HUES6 (cell line): Measurements from ENCODE around the gene TOMM40.
"Not testable (repeated sequence)": the region's sequence is repeated elsewhere in the genome, so short reads cannot be mapped to it uniquely, and the experiment has no call there.

ENCODE experiments used
- H3K27ac ChIP-seq: 2 replicates; pipeline ENCODE4 v1.7.0; 2013; ENCODE audit warnings: low read depth, mild to moderate bottlenecking, low read length, inconsistent platforms
- H3K27me3 ChIP-seq: 2 replicates; pipeline ENCODE4 v1.6.1; 2013; ENCODE audit warnings: low read length; ENCODE audit not compliant: control insufficient read depth, insufficient read depth
- H3K36me3 ChIP-seq: 2 replicates; pipeline ENCODE4 v1.6.1; 2013; ENCODE audit warnings: low read length; ENCODE audit not compliant: control insufficient read depth, insufficient read depth
- H3K4me1 ChIP-seq: 2 replicates; pipeline ENCODE4 v1.6.1; 2013; ENCODE audit warnings: low read length; ENCODE audit not compliant: control insufficient read depth, insufficient read depth
- H3K4me3 ChIP-seq: 2 replicates; pipeline ENCODE4 v1.5.1; 2013; ENCODE audit warnings: low read depth, low read length
- H3K9ac ChIP-seq: one replicate; pipeline ENCODE4 v1.6.1; 2013; ENCODE audit warnings: mild to moderate bottlenecking, low read length
- H3K9me3 ChIP-seq: 2 replicates; pipeline ENCODE4 v1.6.1; 2013; ENCODE audit warnings: low read depth, low read length; ENCODE audit not compliant: control insufficient read depth, insufficient read depth

The TOMM40 gene

DNA sequence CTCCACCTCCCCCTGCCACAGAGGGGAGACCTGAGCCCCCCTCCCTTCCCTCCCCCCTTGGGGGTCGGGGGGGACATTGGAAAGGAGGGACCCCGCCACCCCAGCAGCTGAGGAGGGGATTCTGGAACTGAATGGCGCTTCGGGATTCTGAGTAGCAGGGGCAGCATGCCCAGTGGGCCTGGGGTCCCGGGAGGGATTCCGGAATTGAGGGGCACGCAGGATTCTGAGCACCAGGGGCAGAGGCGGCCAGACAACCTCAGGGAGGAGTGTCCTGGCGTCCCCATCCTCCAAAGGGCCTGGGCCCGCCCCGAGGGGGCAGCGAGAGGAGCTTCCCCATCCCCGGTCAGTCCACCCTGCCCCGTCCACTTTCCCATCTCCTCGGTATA lies 12.2 kb downstream of the TOMM40 start:
- H3K4me3 ChIP-seq, result no peak overlapping the region
- H3K9ac ChIP-seq, result no peak overlapping the region

DNA sequence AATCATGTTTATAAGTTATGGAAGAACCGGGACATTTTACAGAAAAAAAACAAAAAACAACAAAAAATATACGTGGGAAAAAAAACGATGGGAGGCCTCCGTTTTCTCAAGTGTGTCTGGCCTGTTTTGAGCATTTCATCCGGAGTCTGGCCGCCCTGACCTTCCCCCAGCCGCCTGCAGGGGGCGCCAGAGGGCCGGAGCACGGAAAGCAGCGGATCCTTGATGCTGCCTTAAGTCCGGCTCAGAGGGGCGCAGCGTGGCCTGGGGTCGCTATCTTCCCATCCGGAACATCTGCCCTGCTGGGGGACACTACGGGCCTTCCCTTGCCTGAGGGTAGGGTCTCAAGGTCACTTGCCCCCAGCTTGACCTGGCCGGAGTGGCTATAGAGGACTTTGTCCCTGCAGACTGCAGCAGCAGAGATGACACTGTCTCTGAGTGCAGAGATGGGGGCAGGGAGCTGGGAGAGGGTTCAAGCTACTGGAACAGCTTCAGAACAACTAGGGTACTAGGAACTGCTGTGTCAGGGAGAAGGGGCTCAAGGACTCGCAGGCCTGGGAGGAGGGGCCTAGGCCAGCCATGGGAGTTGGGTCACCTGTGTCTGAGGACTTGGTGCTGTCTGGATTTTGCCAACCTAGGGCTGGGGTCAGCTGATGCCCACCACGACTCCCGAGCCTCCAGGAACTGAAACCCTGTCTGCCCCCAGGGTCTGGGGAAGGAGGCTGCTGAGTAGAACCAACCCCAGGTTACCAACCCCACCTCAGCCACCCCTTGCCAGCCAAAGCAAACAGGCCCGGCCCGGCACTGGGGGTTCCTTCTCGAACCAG lies 12.8 kb downstream of the TOMM40 start:
- Histone ChIP-seq H3K4me3 (no peak overlapping the region), H3K4me1 (peaks cover 10% of the 10 kb centered on the region; the same call in 1 of the 2 replicates), H3K36me3 (peaks cover 57% of the 10 kb centered on the region), H3K27ac (no peak overlapping the region), H3K27me3 (no peaks in the 10 kb centered on the region), H3K9me3 (no peaks in the 10 kb centered on the region), H3K9ac (peak overlapping the region; percentile 15)

More for the DNA sequence above, 12.2 kb downstream of the TOMM40 start:
- Histone ChIP-seq H3K9me3 (no peaks in the 10 kb centered on the region), H3K27me3 (no peaks in the 10 kb centered on the region), H3K4me1 (peaks cover 10% of the 10 kb centered on the region; the same call in 1 of the 2 replicates), H3K27ac (no peak overlapping the region), H3K36me3 (peaks cover 56% of the 10 kb centered on the region)

DNA sequence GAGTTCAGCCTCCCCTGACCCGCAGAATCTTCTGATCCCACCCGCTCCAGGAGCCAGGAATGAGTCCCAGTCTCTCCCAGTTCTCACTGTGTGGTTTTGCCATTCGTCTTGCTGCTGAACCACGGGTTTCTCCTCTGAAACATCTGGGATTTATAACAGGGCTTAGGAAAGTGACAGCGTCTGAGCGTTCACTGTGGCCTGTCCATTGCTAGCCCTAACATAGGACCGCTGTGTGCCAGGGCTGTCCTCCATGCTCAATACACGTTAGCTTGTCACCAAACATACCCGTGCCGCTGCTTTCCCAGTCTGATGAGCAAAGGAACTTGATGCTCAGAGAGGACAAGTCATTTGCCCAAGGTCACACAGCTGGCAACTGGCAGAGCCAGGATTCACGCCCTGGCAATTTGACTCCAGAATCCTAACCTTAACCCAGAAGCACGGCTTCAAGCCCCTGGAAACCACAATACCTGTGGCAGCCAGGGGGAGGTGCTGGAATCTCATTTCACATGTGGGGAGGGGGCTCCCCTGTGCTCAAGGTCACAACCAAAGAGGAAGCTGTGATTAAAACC lies 13.5 kb downstream of the TOMM40 start:
- Histone ChIP-seq H3K36me3 (peaks cover 58% of the 10 kb centered on the region), H3K9ac (no peak overlapping the region), H3K27ac (no peak overlapping the region), H3K9me3 (no peaks in the 10 kb centered on the region), H3K4me1 (peaks cover 10% of the 10 kb centered on the region; the same call in 1 of the 2 replicates), H3K27me3 (no peaks in the 10 kb centered on the region), H3K4me3 (no peak overlapping the region)

DNA sequence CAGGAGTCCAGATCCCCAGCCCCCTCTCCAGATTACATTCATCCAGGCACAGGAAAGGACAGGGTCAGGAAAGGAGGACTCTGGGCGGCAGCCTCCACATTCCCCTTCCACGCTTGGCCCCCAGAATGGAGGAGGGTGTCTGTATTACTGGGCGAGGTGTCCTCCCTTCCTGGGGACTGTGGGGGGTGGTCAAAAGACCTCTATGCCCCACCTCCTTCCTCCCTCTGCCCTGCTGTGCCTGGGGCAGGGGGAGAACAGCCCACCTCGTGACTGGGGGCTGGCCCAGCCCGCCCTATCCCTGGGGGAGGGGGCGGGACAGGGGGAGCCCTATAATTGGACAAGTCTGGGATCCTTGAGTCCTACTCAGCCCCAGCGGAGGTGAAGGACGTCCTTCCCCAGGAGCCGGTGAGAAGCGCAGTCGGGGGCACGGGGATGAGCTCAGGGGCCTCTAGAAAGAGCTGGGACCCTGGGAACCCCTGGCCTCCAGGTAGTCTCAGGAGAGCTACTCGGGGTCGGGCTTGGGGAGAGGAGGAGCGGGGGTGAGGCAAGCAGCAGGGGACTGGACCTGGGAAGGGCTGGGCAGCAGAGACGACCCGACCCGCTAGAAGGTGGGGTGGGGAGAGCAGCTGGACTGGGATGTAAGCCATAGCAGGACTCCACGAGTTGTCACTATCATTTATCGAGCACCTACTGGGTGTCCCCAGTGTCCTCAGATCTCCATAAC lies 14.5 kb downstream of the TOMM40 start, which contains the start of gene APOE:
Gene APOE (plus strand): TSS at position 360 of the 724 bp plus-strand sequence. CDS start 829 bp downstream, outside the sequence.
- Histone ChIP-seq H3K27ac (peak within 1 kb of the TSS; percentile 65), H3K4me3 (peak within 1 kb of the TSS; percentile 95), H3K9ac (peak within 1 kb of the TSS; percentile 92), H3K9me3 (no peaks in the 10 kb centered on the region), H3K36me3 (peaks cover 51% of the 10 kb centered on the region), H3K4me1 (peaks cover 10% of the 10 kb centered on the region; the same call in 1 of the 2 replicates), H3K27me3 (no peaks in the 10 kb centered on the region)

DNA sequence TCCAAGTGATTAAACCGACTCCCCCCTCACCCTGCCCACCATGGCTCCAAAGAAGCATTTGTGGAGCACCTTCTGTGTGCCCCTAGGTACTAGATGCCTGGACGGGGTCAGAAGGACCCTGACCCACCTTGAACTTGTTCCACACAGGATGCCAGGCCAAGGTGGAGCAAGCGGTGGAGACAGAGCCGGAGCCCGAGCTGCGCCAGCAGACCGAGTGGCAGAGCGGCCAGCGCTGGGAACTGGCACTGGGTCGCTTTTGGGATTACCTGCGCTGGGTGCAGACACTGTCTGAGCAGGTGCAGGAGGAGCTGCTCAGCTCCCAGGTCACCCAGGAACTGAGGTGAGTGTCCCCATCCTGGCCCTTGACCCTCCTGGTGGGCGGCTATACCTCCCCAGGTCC lies 16.6 kb downstream of the TOMM40 start:
- Histone ChIP-seq H3K36me3 (peaks cover 31% of the 10 kb centered on the region), H3K9me3 (no peaks in the 10 kb centered on the region), H3K4me1 (peaks cover 19% of the 10 kb centered on the region), H3K9ac (no peak overlapping the region), H3K27ac (no peak overlapping the region), H3K27me3 (no peaks in the 10 kb centered on the region), H3K4me3 (no peak overlapping the region)

DNA sequence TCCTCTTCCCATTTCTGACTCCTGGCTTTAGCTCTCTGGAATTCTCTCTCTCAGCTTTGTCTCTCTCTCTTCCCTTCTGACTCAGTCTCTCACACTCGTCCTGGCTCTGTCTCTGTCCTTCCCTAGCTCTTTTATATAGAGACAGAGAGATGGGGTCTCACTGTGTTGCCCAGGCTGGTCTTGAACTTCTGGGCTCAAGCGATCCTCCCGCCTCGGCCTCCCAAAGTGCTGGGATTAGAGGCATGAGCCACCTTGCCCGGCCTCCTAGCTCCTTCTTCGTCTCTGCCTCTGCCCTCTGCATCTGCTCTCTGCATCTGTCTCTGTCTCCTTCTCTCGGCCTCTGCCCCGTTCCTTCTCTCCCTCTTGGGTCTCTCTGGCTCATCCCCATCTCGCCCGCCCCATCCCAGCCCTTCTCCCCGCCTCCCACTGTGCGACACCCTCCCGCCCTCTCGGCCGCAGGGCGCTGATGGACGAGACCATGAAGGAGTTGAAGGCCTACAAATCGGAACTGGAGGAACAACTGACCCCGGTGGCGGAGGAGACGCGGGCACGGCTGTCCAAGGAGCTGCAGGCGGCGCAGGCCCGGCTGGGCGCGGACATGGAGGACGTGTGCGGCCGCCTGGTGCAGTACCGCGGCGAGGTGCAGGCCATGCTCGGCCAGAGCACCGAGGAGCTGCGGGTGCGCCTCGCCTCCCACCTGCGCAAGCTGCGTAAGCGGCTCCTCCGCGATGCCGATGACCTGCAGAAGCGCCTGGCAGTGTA lies 17.2 kb downstream of the TOMM40 start:
- H3K4me3 ChIP-seq, result no peak overlapping the region
- no peaks in the 10 kb centered on the region for H3K27me3 ChIP-seq
- no peaks in the 10 kb centered on the region for H3K9me3 ChIP-seq
- peaks cover 23% of the 10 kb centered on the region for H3K4me1 ChIP-seq
- peaks cover 27% of the 10 kb centered on the region for H3K36me3 ChIP-seq
- H3K27ac ChIP-seq, result no peak overlapping the region
- no peak overlapping the region for H3K9ac ChIP-seq

GRCh38 chr19:44908836-44909261 lies 17.8 kb downstream of the TOMM40 start:
- no peak overlapping the region for H3K4me3 ChIP-seq
- H3K4me1 ChIP-seq, result peaks cover 27% of the 10 kb centered on the region
- no peaks in the 10 kb centered on the region for H3K27me3 ChIP-seq
- H3K9me3 ChIP-seq, result no peaks in the 10 kb centered on the region
- H3K9ac ChIP-seq, result no peak overlapping the region
- peaks cover 27% of the 10 kb centered on the region for H3K36me3 ChIP-seq
- no peak overlapping the region for H3K27ac ChIP-seq

- Histone ChIP-seq H3K27me3 (no peaks in the 10 kb centered on the region), H3K36me3 (peaks cover 27% of the 10 kb centered on the region), H3K4me1 (peaks cover 29% of the 10 kb centered on the region), H3K9ac (no peak overlapping the region), H3K4me3 (no peak overlapping the region), H3K27ac (no peak overlapping the region), H3K9me3 (no peaks in the 10 kb centered on the region)
These were observed 18.7 kb downstream of the TOMM40 start for GRCh38 chr19:44909775-44910174.

DNA sequence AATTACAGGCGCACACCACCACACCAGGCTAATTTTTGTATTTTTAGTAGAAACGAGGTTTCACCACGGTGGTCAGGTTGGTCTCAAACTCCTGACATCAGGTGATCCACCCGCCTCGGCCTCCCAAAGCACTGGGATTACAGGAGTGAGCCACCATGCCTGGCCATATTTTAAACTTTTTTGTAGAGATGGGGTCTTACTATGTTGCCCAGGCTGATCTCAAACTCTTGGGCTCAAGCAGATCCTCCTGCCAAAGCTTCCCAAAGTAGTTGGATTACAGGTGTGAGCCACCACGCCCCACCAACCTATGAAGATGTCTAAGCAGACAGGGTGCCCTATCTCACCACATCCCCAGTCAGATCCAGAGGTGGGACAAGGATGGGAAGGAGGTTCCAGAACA lies 20.8 kb downstream of the TOMM40 start:
- not testable (repeated sequence) for H3K27ac ChIP-seq

GRCh38 chr19:44912854-44913253 lies 21.8 kb downstream of the TOMM40 start:
- Histone ChIP-seq H3K9ac (no peak overlapping the region), H3K4me1 (peaks cover 27% of the 10 kb centered on the region), H3K36me3 (peaks cover 18% of the 10 kb centered on the region), H3K4me3 (no peak overlapping the region), H3K27ac (no peak overlapping the region), H3K27me3 (no peaks in the 10 kb centered on the region), H3K9me3 (no peaks in the 10 kb centered on the region)

More for the DNA sequence above, 20.8 kb downstream of the TOMM40 start:
- Histone ChIP-seq H3K36me3 (peaks cover 27% of the 10 kb centered on the region), H3K4me1 (peaks cover 27% of the 10 kb centered on the region)
- H3K4me3 ChIP-seq, H3K9me3 ChIP-seq, H3K27me3 ChIP-seq, H3K9ac ChIP-seq: not testable (repeated sequence)
